ENCODE data around the gene MYL2.

MYL2 gene

DNA sequence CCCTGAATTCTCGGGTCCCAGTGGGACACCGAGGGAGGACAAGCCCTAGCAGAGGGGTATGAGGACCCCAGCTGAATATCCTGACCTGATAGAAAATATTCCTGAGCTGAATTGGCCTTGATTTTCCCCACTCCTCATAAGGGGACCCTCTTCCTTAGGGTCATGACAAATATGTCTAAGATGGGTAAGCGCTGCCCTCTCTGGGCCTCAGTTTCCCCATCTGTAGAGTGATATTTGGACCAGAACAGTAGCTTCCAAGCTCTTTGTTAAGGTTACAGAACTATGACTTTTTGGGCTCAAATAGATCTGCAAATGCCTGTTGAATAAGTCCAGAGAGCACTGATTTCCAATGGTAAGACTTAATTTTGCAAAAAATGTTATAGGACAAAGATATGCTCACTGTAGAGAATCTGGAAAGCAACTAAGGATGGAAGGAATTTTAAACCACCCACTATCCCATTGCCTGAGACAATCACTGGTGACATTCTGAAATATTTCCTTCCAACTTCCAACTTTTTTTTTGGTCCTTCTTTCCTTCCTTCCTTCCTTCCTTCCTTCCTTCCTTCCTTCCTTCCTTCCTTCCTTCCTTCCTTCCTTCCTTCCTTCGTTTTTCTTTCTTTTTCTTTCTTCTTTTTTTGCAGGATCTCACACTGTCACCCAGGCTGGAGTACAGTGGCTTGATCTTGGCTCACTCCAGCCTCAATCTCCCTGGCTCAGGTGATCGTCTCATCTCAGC is 32.0 kb downstream of the MYL2 start:
- DNase-seq = no peak

DNA sequence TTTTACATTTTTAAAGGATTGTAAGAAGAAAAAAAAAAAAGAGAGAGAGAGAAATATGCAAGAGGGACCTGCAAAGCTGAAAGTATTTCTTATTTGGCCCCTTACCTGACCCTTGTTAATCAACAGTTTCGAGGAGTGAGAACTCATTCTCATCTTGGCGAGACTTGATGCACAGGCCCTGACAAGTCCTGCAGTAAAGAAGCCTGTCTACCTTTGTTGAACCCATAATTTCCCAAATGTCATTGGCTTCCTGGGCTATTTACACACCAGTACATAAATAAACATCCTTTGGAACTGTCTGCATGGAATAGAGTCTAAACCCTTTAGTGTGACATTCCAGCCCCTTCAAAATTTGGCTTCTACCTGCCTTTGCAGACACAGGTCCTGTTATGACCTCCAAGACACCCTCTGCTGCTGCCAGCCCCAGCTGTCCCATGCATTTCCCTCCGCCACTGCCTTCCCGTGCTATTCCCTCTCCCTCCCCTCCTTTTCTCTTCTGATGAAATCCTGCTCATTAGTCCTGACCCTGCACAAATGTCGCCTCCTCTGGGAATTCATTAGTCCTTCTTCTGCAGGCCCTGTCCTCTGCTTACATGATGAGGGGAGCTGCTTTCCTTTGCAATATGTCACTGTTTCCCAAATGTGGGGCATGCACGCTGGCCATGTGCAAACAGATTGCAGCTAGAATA is 35.1 kb downstream of the MYL2 start:
- DNase-seq = no peak

DNA sequence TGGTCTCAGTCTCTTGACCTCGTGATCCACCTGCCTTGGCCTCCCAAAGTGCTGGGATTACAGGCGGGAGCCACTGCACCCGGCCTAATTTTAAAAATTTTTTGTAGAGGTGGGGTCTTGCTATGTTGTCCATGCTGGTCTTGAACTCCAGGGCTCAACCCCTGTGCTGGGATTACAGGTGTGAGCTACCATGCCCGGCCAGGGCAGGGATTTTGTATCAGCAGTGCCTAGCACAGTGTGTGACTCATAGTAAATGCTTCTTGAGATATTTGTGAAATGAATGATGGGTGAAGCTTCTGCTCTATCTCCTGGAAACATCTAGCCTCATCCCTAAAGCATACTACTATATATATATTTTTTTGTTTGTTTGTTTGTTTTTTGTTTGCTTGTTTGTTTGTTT is 37.1 kb downstream of the MYL2 start:
- DNase-seq = no peak

DNA sequence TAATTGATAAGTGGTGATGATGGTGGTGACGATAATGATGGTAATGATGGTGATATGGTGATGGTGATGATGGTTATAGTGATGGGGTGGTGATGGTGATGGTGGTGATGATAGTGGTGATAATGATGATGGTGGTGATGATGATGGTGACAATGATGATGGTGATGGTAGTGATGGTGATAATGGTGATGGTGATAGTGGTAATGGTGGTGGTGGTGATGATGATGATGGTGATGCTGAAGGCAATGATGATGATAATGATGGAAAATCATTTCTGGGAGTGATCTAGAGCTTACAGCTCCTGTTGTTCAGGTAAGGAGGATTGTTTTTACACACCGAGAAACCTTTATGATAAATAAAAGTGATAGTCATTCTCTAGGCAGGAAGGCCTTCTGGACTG is 39.7 kb downstream of the MYL2 start:
- DNase-seq = no peak

DNA sequence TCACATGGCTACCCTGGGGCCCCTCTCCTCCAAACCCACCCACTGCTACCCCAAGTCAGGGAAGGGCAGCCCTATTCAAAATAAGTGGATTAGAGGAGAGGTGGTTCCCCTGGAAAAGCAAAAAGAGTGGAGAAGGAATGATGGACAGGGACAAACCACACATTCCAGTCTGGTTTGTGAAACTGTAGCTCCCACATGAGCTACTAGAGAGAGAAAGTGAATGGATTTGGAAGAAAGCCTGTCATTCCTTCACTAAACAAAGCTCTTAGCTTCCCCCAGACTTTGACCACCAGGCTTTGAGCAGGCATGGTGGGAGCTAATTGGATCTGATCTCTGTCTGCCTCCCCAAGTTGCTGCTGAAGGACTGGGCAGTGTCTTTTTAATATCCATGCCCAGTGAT is 45.6 kb downstream of the MYL2 start:
- no peak for DNase-seq

DNA sequence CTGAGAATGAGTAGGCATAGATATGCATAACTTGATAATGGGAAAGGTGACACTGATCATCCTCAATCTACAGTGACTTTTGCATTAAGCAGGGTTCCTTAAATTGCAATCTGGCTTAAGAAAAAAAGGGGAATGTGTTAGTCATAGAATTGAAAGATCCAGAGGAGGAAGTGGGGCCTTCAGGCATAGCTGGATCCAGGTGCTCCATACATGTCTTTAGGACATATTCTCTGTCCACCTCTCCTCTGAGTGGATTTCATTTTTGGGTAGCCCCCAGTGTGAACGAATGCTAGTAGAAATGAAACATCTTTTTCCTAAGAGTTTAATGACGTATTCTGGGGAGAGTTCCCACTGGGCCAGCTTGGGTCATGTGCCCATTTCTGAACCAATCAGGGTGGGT is 46.0 kb downstream of the MYL2 start:
- no peak for DNase-seq

DNA sequence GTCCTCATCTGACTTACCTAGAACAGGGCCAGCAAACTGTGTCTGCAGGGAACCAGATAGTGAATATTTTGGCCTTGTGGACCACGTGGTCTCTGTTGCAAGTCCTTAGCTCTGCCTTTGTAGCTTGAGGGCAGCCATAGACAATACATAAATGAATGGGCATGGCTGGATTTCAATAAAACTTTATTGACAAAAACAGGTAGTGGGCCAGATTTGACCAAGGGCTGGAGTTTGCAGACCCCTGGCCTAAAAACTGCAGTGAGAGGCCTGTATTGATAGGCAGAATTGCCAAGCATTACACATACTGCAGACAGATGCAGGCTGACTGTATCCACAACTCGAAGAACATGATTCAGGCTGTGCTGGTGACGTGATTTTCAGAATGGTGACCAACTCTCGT is 48.3 kb downstream of the MYL2 start:
- DNase-seq = no peak

DNA sequence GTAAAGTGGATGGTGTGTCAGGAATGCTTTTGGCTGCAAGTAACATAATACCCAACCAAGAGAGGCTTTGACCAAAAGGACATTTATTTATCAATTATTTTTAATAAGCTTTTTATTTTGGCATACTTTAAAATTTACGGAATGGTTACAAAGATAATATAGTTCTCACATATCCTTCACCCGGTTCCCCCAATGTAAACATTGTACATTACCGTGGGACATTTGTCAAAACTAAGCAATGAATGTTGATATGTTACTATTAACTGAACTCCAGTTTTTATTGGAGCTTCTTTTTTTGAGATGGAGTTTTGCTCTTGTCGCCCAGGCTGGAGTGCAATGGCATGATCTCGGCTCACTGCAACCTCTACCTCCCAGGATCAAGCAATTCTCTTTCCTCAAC is 50.6 kb downstream of the MYL2 start:
- DNase-seq = no peak

DNA sequence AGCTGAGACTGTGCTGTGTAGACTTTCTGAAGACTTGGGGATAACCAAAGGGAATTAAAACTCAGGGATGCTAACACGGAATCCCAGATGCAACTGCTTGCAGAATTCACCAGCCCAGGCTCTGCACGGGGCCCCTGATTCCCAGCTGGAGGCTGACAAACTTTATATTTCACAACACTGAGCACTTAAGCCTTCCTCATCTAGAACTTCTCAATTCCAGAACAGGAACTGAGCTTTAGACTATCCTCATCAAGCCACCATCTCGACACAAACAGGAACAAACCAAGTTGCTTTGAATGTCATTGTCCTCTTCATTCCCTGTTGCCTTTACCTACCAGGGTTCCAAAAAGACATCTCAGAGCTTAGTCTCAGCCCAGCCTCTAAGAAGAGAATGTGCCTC is 51.4 kb downstream of the MYL2 start:
- no peak for DNase-seq

DNA sequence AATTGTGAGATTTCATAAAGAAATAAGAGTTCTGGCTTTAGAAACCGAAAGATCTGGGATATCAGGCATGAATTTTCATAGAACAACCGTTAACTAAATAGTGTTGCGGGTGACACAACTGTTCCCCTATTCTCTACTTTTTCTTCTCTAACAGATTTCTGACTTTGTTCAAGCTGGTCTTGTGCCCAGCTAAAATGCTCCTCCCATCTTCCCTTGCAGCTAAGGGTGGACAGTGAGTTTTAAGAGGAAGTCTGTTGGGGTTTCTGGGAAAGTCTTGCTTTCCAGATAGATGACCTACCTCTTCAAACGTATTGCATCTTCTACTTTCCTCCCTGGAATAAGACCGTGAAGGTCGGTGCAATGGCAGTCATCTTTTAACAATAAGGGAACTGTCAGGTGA is 54.9 kb downstream of the MYL2 start:
- no peak for DNase-seq

DNA sequence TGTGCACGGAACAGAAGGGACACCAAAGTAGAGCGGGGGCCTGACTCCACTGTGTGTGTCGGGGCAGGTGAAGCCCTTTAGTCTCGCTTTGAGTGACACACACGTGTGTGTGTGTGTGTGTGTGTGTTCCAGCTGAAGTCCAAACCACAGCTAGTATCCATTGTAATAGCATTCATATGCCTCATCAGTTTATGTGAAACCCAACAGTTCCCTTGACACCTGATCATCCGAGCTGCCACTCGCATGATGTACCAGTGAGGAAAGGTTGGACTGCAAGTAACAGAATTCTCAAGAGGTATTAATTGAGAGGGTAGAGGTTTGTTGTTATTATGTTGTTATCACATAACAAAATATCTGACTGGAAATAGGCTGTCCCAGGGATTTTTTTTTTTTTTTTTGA is 57.2 kb downstream of the MYL2 start:
- DNase-seq = no peak

DNA sequence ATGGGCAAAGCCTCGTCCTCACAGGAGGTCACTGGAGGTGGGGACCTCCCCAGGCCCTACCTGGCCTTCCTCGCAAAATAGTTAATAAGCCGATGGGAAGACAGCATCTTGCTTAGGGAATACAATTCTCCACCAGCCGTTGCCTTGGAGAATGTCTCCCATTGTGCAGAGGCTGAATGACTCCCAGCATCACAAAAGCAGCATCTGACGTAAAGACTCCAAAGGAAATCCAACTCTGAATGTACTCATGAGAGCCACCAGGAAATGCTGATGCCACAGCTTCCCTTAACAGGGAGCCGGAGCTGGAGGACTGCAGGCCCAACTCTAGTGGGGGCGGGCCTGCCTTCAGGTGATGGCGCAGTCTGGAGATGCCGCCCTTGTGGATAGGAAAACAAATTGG is 58.0 kb downstream of the MYL2 start:
- DNase-seq = no peak

DNA sequence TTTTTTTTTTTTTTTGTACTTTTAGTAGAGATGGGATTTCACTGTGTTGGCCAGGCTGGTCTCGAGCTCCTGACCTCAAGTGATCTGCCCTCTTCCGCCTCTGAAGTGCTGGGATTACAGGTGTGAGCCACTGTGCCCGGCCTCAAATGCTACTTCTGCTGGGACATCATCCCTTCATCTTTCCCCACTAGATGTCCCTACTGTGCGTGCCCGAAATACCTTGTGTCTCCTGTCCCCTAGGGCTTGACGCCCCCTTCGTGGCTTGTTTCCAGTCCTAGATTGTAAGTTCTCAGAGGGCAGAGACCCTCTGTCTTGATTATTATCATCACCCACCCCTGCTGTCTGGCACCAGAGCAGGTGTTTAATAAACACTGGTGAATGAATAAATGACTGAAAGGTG is 58.6 kb downstream of the MYL2 start:
- no peak for DNase-seq

Measured in left hindlimb (tissue), 1 donor.